HG03521 (cell line): ENCODE measurements around the gene CMKLR1.

ENCODE experiments used
- ATAC-seq: cut with Tn5 transposase; IDR thresholded peaks from one replicate; pipeline ENCODE4 v1.9.1; 2021; ENCODE audit warnings: mild to moderate bottlenecking, moderate library complexity; ENCODE audit not compliant: unreplicated experiment

CMKLR1 gene

GRCh38 chr12:108317308-108318234 is 21.5 kb downstream of the CMKLR1 start:
- ATAC-seq, result no peak

GRCh38 chr12:108316176-108317086 is 22.7 kb downstream of the CMKLR1 start:
- ATAC-seq, result no peak

GRCh38 chr12:108315486-108316105 is 23.5 kb downstream of the CMKLR1 start:
- no peak for ATAC-seq

GRCh38 chr12:108313606-108314351 is 25.3 kb downstream of the CMKLR1 start:
- ATAC-seq, result no peak

GRCh38 chr12:108313241-108313605 is 25.9 kb downstream of the CMKLR1 start:
- no peak for ATAC-seq

GRCh38 chr12:108312693-108313189 is 26.4 kb downstream of the CMKLR1 start:
- no peak for ATAC-seq

- no peak for ATAC-seq
These were observed 26.9 kb downstream of the CMKLR1 start for GRCh38 chr12:108312073-108312659.

GRCh38 chr12:108311605-108312004 is 27.5 kb downstream of the CMKLR1 start:
- ATAC-seq, result no peak

- ATAC-seq, result no peak
These were observed 28.6 kb downstream of the CMKLR1 start for GRCh38 chr12:108310489-108310888.

GRCh38 chr12:108309674-108310312 is 29.3 kb downstream of the CMKLR1 start:
- no peak for ATAC-seq

- ATAC-seq, result no peak
These were observed 30.6 kb downstream of the CMKLR1 start for GRCh38 chr12:108308395-108309085.

- ATAC-seq, result no peak
These were observed 32.1 kb downstream of the CMKLR1 start for GRCh38 chr12:108307006-108307405.

GRCh38 chr12:108306506-108306905 is 32.6 kb downstream of the CMKLR1 start:
- no peak for ATAC-seq

GRCh38 chr12:108305991-108306501 is 33.1 kb downstream of the CMKLR1 start:
- no peak for ATAC-seq

- ATAC-seq, result no peak
These were observed 33.6 kb downstream of the CMKLR1 start for GRCh38 chr12:108305520-108305919.

GRCh38 chr12:108304633-108305032 is 34.5 kb downstream of the CMKLR1 start:
- ATAC-seq, result no peak

- no peak for ATAC-seq
These were observed 35.4 kb downstream of the CMKLR1 start for GRCh38 chr12:108303703-108304102.

GRCh38 chr12:108302403-108303311 is 36.5 kb downstream of the CMKLR1 start:
- no peak for ATAC-seq
